ENCODE measurements around the gene RUFY1.
"Not testable (repeated sequence)": the region's sequence is repeated elsewhere in the genome, so short reads cannot be mapped to it uniquely, and the experiment has no call there.

RUFY1 gene

GRCh38 chr5:179536676-179537075 lies 13.7 kb upstream of the RUFY1 start:
- no peak for DNase-seq

- no peak for DNase-seq
These were observed 8.2 kb upstream of the RUFY1 start for GRCh38 chr5:179542170-179542569.

- not testable (repeated sequence) for DNase-seq
These were observed 7.1 kb upstream of the RUFY1 start for GRCh38 chr5:179543275-179543674.

- no peak for DNase-seq
These were observed 2.7 kb downstream of the RUFY1 start for GRCh38 chr5:179553006-179553405.

GRCh38 chr5:179553875-179554274 lies 3.5 kb downstream of the RUFY1 start:
- DNase-seq = no peak

GRCh38 chr5:179554981-179555380 lies 4.6 kb downstream of the RUFY1 start:
- no peak for DNase-seq

GRCh38 chr5:179558261-179558799 lies 8.0 kb downstream of the RUFY1 start:
- DNase-seq = peak; percentile 33

GRCh38 chr5:179558932-179559283 lies 8.6 kb downstream of the RUFY1 start:
- peak; percentile 91 for DNase-seq

GRCh38 chr5:179559284-179560252 lies 9.2 kb downstream of the RUFY1 start:
- DNase-seq = peak; percentile 100

GRCh38 chr5:179564526-179564925 lies 14.2 kb downstream of the RUFY1 start:
- DNase-seq = no peak

- DNase-seq = no peak
These were observed 18.4 kb downstream of the RUFY1 start for GRCh38 chr5:179568721-179569120.

- no peak for DNase-seq
These were observed 22.0 kb downstream of the RUFY1 start for GRCh38 chr5:179572386-179572785.

GRCh38 chr5:179577286-179577960 lies 27.1 kb downstream of the RUFY1 start:
- DNase-seq = no peak

- DNase-seq = no peak
These were observed 35.6 kb downstream of the RUFY1 start for GRCh38 chr5:179585941-179586401.

- DNase-seq = no peak
These were observed 37.8 kb downstream of the RUFY1 start for GRCh38 chr5:179588166-179588565.

GRCh38 chr5:179595916-179596315 lies 45.6 kb downstream of the RUFY1 start:
- DNase-seq = no peak

- DNase-seq = peak; percentile 90
These were observed 46.1 kb downstream of the RUFY1 start for GRCh38 chr5:179596421-179596820.

- no peak for DNase-seq
These were observed 48.7 kb downstream of the RUFY1 start for GRCh38 chr5:179599100-179599499.

- DNase-seq = no peak
These were observed 49.2 kb downstream of the RUFY1 start for GRCh38 chr5:179599566-179599965.

GRCh38 chr5:179599973-179600372 lies 49.6 kb downstream of the RUFY1 start:
- DNase-seq = no peak

GRCh38 chr5:179601871-179602625 lies 51.7 kb downstream of the RUFY1 start:
- DNase-seq = no peak

GRCh38 chr5:179603308-179603707 lies 53.0 kb downstream of the RUFY1 start:
- DNase-seq = no peak
